CD8-positive, alpha-beta memory T cell (primary cell): ENCODE results near the gene NAT14. TPM values are rescaled to one million over a fixed set of nuclear protein-coding genes. Genes with fewer than 3 reads are reported as not detected.

Source experiments
- CTCF ChIA-PET: fragments of 350-600 bp; sonication (Branson Sonifier 250); formaldehyde crosslinking; loops from one replicate; lab custom pipeline; 2021; ENCODE audit warnings: antibody characterized with exemption; lab: Charles Lee
- POLR2A ChIA-PET: fragments of 350-600 bp; sonication (Branson Sonifier 250); formaldehyde crosslinking; loops from one replicate; lab custom pipeline; 2021; ENCODE audit warnings: antibody characterized with exemption; lab: Charles Lee
- DNase-seq, 5 donors: peaks; one replicate each; pipeline versions ENCODE4 v3.0.0 to v3.0.0-alpha.2; 2020 to 2022; ENCODE audit warnings: mixed read lengths in 1 of 5
- H3K27ac ChIP-seq: one replicate; pipeline ENCODE4 v1.7.0; 2013; ENCODE audit warnings: low read depth, mild to moderate bottlenecking, low read length, moderate library complexity
- H3K27me3 ChIP-seq: 2 replicates; pipeline ENCODE4 v1.7.0; 2013; ENCODE audit warnings: low read length, mild to moderate bottlenecking; ENCODE audit not compliant: insufficient read depth, poor library complexity, severe bottlenecking
- H3K36me3 ChIP-seq: 2 replicates; pipeline ENCODE4 v1.7.0; 2013; ENCODE audit warnings: mild to moderate bottlenecking, low read length, moderate library complexity; ENCODE audit not compliant: insufficient read depth
- H3K4me1 ChIP-seq: 2 replicates; pipeline ENCODE4 v1.7.0; 2013; ENCODE audit warnings: mild to moderate bottlenecking, low read length, moderate library complexity; ENCODE audit not compliant: insufficient read depth
- H3K4me3 ChIP-seq: 2 replicates; pipeline ENCODE4 v1.7.0; 2013; ENCODE audit warnings: mild to moderate bottlenecking, low read length
- H3K9me3 ChIP-seq: 2 replicates; pipeline ENCODE4 v1.7.0; 2013; ENCODE audit warnings: mild to moderate bottlenecking, low read length
- H3K27ac Mint-ChIP-seq, 8 donors: one replicate each; pipeline ENCODE4 v1.8.0; 2020 to 2021; ENCODE audit warnings: mixed read lengths in 8 of 8, mild to moderate bottlenecking in 6 of 8, inconsistent platforms in 3 of 8, moderate library complexity in 3 of 8
- H3K27me3 Mint-ChIP-seq, 2 donors: one replicate each; pipeline ENCODE4 v1.8.0; 2020 to 2021; ENCODE audit warnings: mixed read lengths in 2 of 2, mild to moderate bottlenecking in 1 of 2, moderate library complexity in 1 of 2
- H3K36me3 Mint-ChIP-seq, 3 donors: one replicate each; pipeline ENCODE4 v1.8.0; 2020 to 2021; ENCODE audit warnings: mixed read lengths in 3 of 3, inconsistent platforms in 1 of 3, mild to moderate bottlenecking in 1 of 3
- H3K4me1 Mint-ChIP-seq, 3 donors: one replicate each; pipeline ENCODE4 v1.8.0; 2020 to 2021; ENCODE audit warnings: mixed read lengths in 3 of 3, inconsistent platforms in 1 of 3, mild to moderate bottlenecking in 1 of 3
- H3K4me3 Mint-ChIP-seq, 7 donors: one replicate each; pipeline ENCODE4 v1.8.0; 2020 to 2021; ENCODE audit warnings: mixed read lengths in 7 of 7, mild to moderate bottlenecking in 6 of 7, moderate library complexity in 4 of 7, inconsistent platforms in 2 of 7
- H3K9me3 Mint-ChIP-seq, 5 donors: one replicate each; pipeline ENCODE4 v1.8.0; 2020 to 2022; ENCODE audit warnings: mixed read lengths in 5 of 5, mild to moderate bottlenecking in 3 of 5, moderate library complexity in 2 of 5, inconsistent platforms in 1 of 5
- polyA plus RNA-seq: library from polyadenylated mRNA; unstranded; fragments of 300-500 nt; fragmentation: Illumina TruSeq; gene quantifications from one replicate; pipeline ENCODE4 v1.2.3, GENCODE V29; 2021
- total RNA-seq, 2 experiments: library from RNA; stranded (reverse); gene quantifications; one replicate each; pipeline ENCODE4 v1.2.3, GENCODE V29; 2021

Gene NAT14
- total and polyA plus RNA-seq, 3 experiments from 2014 or later, result 7.0 to 28.4 (median 27.5) TPM

DNA sequence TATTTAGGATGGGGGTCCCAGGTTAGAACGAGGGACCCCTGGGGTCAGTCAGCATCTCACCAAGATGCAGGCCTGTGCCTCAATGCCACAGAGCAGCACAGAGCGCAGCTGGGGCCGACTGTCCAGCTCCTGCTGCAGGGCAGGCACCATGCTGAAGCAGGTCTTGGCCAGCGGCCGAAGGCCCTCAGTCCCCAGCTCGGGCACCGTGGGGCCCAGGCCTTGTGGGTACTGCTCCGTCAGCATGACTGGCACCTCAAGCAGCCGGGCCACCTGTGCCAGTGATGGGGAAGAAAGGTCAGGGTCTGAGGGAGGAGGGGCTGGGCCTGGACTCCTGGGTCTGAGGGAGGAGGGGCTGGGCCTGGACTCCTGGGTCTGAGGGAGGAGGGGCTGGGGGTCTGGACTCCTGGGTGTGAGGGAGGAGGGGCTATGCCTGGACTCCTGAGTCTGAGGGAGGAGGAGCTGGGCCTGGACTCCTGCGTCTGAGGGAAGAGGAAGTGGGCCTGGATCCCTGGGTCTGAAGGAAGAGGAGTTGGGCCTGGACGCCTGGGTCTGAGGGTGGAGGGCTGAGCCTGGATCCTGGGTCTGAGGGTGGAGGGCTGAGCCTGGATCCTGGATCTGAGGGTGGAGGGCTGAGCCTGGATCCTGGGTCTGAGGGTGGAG lies 29.3 kb upstream of the NAT14 start:
- Mint-ChIP-seq H3K36me3 (peaks cover 1 to 7% (median 6%) of the 10 kb centered on the region in 3 donors), H3K4me3 (no peak overlapping the region), H3K4me1 (peaks cover 15 to 35% (median 17%) of the 10 kb centered on the region in 3 donors), H3K9me3 (no peaks in the 10 kb centered on the region), H3K27me3 (peaks cover 16 to 28% of the 10 kb centered on the region in 2 donors), H3K27ac (no peak overlapping the region)
- ChIA-PET POLR2A (no interaction called here), CTCF (interaction anchor here (1.2 kb wide), 1 partner anchor 72 kb away, joined by 3 read pairs; the partner anchor contains the start of gene TMEM238)
- Histone ChIP-seq H3K4me3 (no peak overlapping the region), H3K27me3 (peaks cover 7% of the 10 kb centered on the region), H3K36me3 (no peaks in the 10 kb centered on the region), H3K9me3 (no peaks in the 10 kb centered on the region), H3K4me1 (peaks cover 10% of the 10 kb centered on the region), H3K27ac (no peak overlapping the region)
- no peak for DNase-seq

DNA sequence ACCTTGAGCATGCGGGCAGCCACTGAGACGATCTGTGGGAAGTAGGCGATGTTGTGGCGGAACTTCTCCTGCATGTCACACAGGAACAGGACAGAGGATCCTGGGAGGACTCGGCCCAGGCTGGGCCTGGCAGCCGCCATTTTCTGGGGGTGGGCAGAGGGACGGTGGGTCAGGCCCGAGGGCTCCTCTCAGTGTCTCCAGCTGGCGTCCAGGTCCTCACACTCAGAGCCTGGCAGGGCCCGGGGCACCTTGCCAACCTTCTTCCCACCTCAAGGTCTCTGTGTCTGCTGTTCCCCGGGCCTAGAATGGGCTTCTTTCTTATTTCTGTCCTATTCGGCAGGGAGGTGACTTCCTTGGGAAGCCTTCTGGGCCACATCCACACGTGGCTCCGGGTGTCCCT lies 28.6 kb upstream of the NAT14 start:
- Histone ChIP-seq H3K27ac (no peak overlapping the region), H3K36me3 (no peaks in the 10 kb centered on the region), H3K9me3 (no peaks in the 10 kb centered on the region), H3K4me1 (peaks cover 10% of the 10 kb centered on the region), H3K4me3 (no peak overlapping the region), H3K27me3 (peaks cover 4% of the 10 kb centered on the region)
- POLR2A ChIA-PET, result no interaction called here
- no peaks in the 10 kb centered on the region for H3K9me3 Mint-ChIP-seq
- peaks cover 19 to 35% (median 20%) of the 10 kb centered on the region in 3 donors for H3K4me1 Mint-ChIP-seq
- peaks cover 1 to 7% (median 6%) of the 10 kb centered on the region in 3 donors for H3K36me3 Mint-ChIP-seq
- no peak overlapping the region for H3K27ac Mint-ChIP-seq
- no peak overlapping the region for H3K4me3 Mint-ChIP-seq
- peaks cover 15 to 24% of the 10 kb centered on the region in 2 donors for H3K27me3 Mint-ChIP-seq
- no peak for DNase-seq
- CTCF ChIA-PET, result no interaction called here

DNA sequence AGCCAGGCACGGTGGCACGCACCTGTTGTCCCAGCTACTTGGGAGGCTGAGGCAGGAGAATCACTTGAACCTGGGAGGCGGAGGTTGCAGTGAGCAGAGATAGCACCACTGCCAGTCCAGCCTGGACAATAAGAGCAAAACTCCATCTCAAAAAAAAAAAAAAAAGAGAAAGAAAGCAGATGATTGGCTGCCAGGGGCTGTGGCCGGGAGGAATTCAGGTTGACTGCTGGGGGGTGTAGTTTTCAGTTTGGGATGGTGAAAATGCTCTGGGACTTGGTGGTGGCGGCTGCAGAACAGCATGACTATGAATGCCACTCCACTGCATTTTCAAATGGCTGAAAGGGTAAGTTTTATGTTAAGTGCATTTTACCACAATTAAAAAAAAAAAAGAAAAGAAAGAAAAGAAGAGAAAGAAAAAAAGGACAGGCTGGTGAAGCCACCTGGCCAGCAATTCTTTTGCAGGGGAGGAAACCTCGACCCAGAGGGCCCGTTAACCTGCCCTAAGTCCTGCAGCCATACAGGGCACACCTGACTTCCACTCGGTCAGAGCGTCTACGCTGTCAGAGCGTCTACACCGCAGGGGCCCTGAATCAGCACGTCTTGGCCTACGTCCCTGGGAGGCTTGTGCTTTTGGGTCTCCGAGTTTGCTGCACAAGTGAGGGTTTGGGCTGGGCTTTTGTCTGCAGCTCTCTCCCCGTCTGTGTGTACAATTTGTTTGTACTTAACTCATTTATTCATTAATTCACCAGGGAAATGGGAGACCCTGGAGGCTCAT lies 27.1 kb upstream of the NAT14 start:
- peaks cover 29 to 38% (median 30%) of the 10 kb centered on the region in 3 donors for H3K4me1 Mint-ChIP-seq

DNA sequence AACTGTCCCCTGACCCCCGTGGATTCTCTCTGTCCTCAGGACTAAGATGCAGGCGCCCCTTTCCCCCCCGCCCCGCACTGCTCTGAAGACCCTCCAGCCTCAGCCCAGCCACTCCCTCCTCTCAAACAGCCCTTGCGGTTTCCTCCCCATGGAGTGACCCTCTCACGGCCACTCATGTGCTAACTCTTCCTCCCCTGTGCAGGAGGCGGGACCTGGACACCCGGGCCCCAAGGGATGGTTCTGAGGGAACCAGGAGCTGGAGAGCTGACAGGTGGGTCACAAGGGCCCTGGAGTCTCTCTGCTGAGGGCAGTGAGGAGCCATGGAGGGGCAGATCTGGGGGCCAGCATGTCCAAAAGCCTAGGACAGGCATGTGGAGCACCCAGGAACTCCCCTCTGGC lies 25.4 kb upstream of the NAT14 start:
- Mint-ChIP-seq H3K27ac (peak overlapping the region in 2 of 8 donors; percentile 23 to 68), H3K4me3 (peak overlapping the region in 4 of 7 donors; percentile 15 to 80 (median 52)), H3K27me3 (peaks cover 2 to 6% of the 10 kb centered on the region in 2 donors), H3K4me1 (peaks cover 24 to 29% (median 25%) of the 10 kb centered on the region in 3 donors), H3K36me3 (peaks cover 0 to 10% (median 3%) of the 10 kb centered on the region in 3 donors), H3K9me3 (no peaks in the 10 kb centered on the region)
- H3K4me1 ChIP-seq, result peaks cover 5% of the 10 kb centered on the region
- DNase-seq, result no peak
- H3K4me3 ChIP-seq, result no peak overlapping the region
- H3K36me3 ChIP-seq, result no peaks in the 10 kb centered on the region
- H3K27ac ChIP-seq, result peak overlapping the region; percentile 82
- POLR2A ChIA-PET, result no interaction called here
- CTCF ChIA-PET, result interaction anchor here (1.4 to 2.6 kb wide), 3 partner anchors 8 to 168 kb away, joined by 3 to 10 read pairs (median 9); no protein-coding TSS in a partner anchor
- no peaks in the 10 kb centered on the region for H3K9me3 ChIP-seq
- H3K27me3 ChIP-seq, result no peaks in the 10 kb centered on the region

More for the DNA sequence above, 27.1 kb upstream of the NAT14 start:
- ChIA-PET CTCF (interaction anchor here (2.4 to 2.6 kb wide), 2 partner anchors 9 to 46 kb away, joined by 9 to 10 read pairs; no protein-coding TSS in a partner anchor), POLR2A (no interaction called here)
- peak overlapping the region in 1 of 7 donors; percentile 61 for H3K4me3 Mint-ChIP-seq
- H3K36me3 Mint-ChIP-seq, result peaks cover 1 to 10% (median 7%) of the 10 kb centered on the region in 3 donors
- no peaks in the 10 kb centered on the region for H3K9me3 Mint-ChIP-seq
- no peaks in the 10 kb centered on the region for H3K9me3 ChIP-seq
- H3K36me3 ChIP-seq, result no peaks in the 10 kb centered on the region
- peaks cover 13 to 17% of the 10 kb centered on the region in 2 donors for H3K27me3 Mint-ChIP-seq
- no peaks in the 10 kb centered on the region for H3K27me3 ChIP-seq
- no peak overlapping the region for H3K27ac ChIP-seq
- peak overlapping the region in 1 of 8 donors; percentile 31 for H3K27ac Mint-ChIP-seq
- peaks cover 5% of the 10 kb centered on the region for H3K4me1 ChIP-seq
- DNase-seq, result no peak
- no peak overlapping the region for H3K4me3 ChIP-seq

DNA sequence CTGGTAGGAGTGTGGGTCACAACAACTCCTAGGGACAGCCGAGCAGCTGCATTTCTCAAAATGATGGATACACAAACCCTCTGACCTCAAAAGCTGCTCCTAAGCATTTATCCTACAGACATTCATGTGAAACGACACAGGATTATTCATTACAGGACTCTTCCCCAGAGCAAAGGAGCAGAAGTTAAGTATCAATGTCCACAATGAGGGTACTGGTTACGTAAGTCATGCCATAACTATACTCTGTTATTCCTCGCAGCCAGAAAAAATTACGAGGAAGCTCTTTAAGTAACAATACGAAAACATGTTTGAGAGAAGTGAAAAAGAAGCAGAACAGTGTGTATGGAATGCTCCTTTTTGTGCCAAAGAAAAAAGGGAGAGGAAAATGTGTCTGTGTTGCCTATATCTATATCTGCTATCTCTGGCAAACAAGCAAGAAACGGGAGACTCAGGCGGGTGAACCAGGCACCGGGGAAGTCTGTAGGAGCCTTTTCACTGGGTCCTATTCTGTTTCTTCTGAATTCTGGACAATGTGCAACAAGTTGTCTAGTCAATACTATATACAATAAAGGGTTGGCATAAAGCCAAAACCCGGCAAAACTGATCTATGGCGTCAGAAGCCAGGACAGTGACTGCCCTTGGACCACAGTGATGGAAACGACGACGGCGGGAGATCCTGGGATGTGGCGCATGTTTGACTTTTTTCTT lies 24.9 kb upstream of the NAT14 start:
- Mint-ChIP-seq H3K9me3 (no peaks in the 10 kb centered on the region), H3K36me3 (peaks cover 0 to 7% (median 0%) of the 10 kb centered on the region in 3 donors), H3K4me3 (peak overlapping the region; percentile 41 to 89 (median 80)), H3K27me3 (peaks cover 2 to 3% of the 10 kb centered on the region in 2 donors), H3K4me1 (peaks cover 24 to 26% (median 25%) of the 10 kb centered on the region in 3 donors), H3K27ac (peak overlapping the region in 7 of 8 donors; percentile 23 to 79 (median 58))
- Histone ChIP-seq H3K27me3 (no peaks in the 10 kb centered on the region), H3K4me3 (no peak overlapping the region), H3K4me1 (peaks cover 5% of the 10 kb centered on the region), H3K36me3 (no peaks in the 10 kb centered on the region), H3K27ac (peak overlapping the region; percentile 82), H3K9me3 (no peaks in the 10 kb centered on the region)
- no peak for DNase-seq
- ChIA-PET POLR2A (no interaction called here), CTCF (interaction anchor here (0.8 to 2.6 kb wide), 4 partner anchors 7 to 169 kb away, joined by 3 to 10 read pairs (median 6); partner anchors contain the start of gene ZNF628)

DNA sequence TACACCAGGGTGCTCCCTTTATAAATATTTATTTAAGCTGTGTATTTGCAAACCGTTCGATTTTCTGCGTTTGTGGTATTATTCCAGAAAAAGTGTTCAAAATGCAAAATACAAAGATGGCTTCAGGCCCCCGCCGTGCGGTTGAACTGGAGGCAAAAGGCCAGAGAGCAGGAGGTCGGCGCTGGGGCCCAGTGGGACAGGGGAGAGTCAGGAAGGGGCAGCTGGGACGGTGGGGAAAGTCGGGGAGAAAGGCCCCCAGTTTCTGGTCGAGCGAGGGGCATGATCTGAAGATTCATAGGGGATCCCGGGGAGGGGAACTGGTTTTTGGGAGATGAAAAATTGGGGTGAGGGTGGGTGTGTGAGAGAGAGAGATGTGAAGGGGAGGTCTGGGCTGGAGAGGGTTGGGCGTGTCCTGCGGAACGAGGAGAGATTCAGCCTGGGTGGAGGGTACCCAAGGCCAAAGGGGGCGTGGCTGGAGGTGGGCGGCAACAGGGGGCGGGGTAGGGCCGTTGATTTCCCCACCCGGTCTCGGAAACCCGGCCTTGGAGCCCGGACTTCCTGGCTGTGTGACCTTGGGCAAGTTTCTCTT lies 24.2 kb upstream of the NAT14 start:
- H3K9me3 ChIP-seq, result no peaks in the 10 kb centered on the region
- peak overlapping the region; percentile 80 to 97 (median 87) for H3K4me3 Mint-ChIP-seq
- H3K4me1 ChIP-seq, result peaks cover 5% of the 10 kb centered on the region
- ChIA-PET POLR2A (interaction anchor here (1.5 kb wide), 1 partner anchor 54 kb away, joined by 7 read pairs; the partner anchor contains the start of gene UBE2S), CTCF (interaction anchor here (0.8 to 2.4 kb wide), 2 partner anchors 16 to 43 kb away, joined by 3 to 9 read pairs; partner anchors contain the start of gene ZNF628)
- no peaks in the 10 kb centered on the region for H3K27me3 ChIP-seq
- peak overlapping the region in 6 of 8 donors; percentile 32 to 96 (median 75) for H3K27ac Mint-ChIP-seq
- peaks cover 24 to 26% (median 25%) of the 10 kb centered on the region in 3 donors for H3K4me1 Mint-ChIP-seq
- peaks cover 0 to 3% (median 0%) of the 10 kb centered on the region in 3 donors for H3K36me3 Mint-ChIP-seq
- peaks cover 2 to 3% of the 10 kb centered on the region in 2 donors for H3K27me3 Mint-ChIP-seq
- DNase-seq, result peak in 3 of 5 donors; percentile 16 to 60 (median 38)
- H3K36me3 ChIP-seq, result no peaks in the 10 kb centered on the region
- peak overlapping the region; percentile 93 for H3K4me3 ChIP-seq
- H3K27ac ChIP-seq, result peak overlapping the region; percentile 82
- H3K9me3 Mint-ChIP-seq, result no peaks in the 10 kb centered on the region
